HepG2 (cell line): ENCODE results near the gene ANKRD55. TPM values are rescaled to one million over a fixed set of nuclear protein-coding genes. Genes with fewer than 3 reads are reported as not detected.
"Not testable (repeated sequence)": the region's sequence is repeated elsewhere in the genome, so short reads cannot be mapped to it uniquely, and the experiment has no call there.

Source experiments
- ATAC-seq: fragments of 200-7000 bp; cut with Tn5 transposase; 3 replicates; pipeline ENCODE4 v1.9.1; 2020; ENCODE audit warnings: mild to moderate bottlenecking, moderate library complexity
- BruUV-seq: library from RNA; stranded (reverse); fragments of 400-500 nt; replicated peaks from 2 replicates; lab custom pipeline; 2021; lab: Mats Ljungman, UMichigan
- CTCF ChIA-PET: fragments of 300-600 bp; formaldehyde crosslinking; extraction: SDS; loops from one replicate; lab custom pipeline; 2021; ENCODE audit warnings: low total read pairs, inconsistent platforms, low intra/inter-chr PET ratio; lab: Yijun Ruan, JAX
- POLR2A ChIA-PET: fragments of 350-600 bp; sonication (Branson Sonifier 250); formaldehyde crosslinking; loops from one replicate; lab custom pipeline; 2020; ENCODE audit warnings: antibody characterized with exemption, inconsistent platforms; lab: Yijun Ruan, JAX
- DNase-seq: peaks from one replicate; pipeline ENCODE4 v3.0.0-alpha.2; 2015; ENCODE audit warnings: low spot score
- FAIRE-seq: peaks from 3 replicates; lab custom pipeline; 2011; peaks lifted over from hg19 to GRCh38; lab: Jason Lieb, UNC
- H2AFZ ChIP-seq: one replicate; pipeline ENCODE4 v1.6.1; 2011; ENCODE audit warnings: low read length, inconsistent platforms
- H3K27ac ChIP-seq: fragments of 300-600 bp; 3 replicates; pipeline ENCODE4 v1.8.0; 2011; ENCODE audit warnings: mixed run types, mild to moderate bottlenecking, mixed read lengths, low read length, inconsistent platforms; ENCODE audit not compliant: insufficient read depth; ENCODE audit errors: extremely low read length
- H3K27me3 ChIP-seq, 2 experiments: fragments of 200-600 bp in 1 of 2; 2 replicates in 1 of 2; 3 replicates in 1 of 2; pipeline versions ENCODE4 v1.6.0 to v1.8.0; 2011; ENCODE audit warnings: low read length in 2 of 2, mild to moderate bottlenecking in 2 of 2, moderate library complexity in 2 of 2, inconsistent platforms in 1 of 2; ENCODE audit not compliant: insufficient read depth in 2 of 2, control insufficient read depth in 1 of 2
- H3K36me3 ChIP-seq, 2 experiments: fragments of 200-600 bp in 1 of 2; replicated peaks in 1 of 2; 2 replicates in 1 of 2; 3 replicates in 1 of 2; pipeline versions ENCODE4 v1.5.1 to v1.8.0; 2011; ENCODE audit warnings: low read length in 2 of 2, inconsistent platforms in 1 of 2; ENCODE audit not compliant: insufficient read depth in 2 of 2, control insufficient read depth in 1 of 2
- H3K4me1 ChIP-seq: 2 replicates; pipeline ENCODE4 v1.5.1; 2012; ENCODE audit warnings: low read length, inconsistent platforms; ENCODE audit not compliant: insufficient read depth
- H3K4me2 ChIP-seq: 2 replicates; pipeline ENCODE4 v1.6.0; 2011; ENCODE audit warnings: low read depth, low read length, inconsistent platforms
- H3K4me3 ChIP-seq, 3 experiments: fragments of 200-600 bp in 1 of 3; sonication (generic), shearing (Covaris generic) in 1 of 3; replicated peaks in 1 of 3; 2 replicates each; pipeline ENCODE4 v1.5.1; 2011 to 2016; ENCODE audit warnings: low read length in 3 of 3, inconsistent platforms in 2 of 3, low read depth in 2 of 3, mild to moderate bottlenecking in 2 of 3, control low read depth in 1 of 3, mixed read lengths in 1 of 3; ENCODE audit not compliant: insufficient read depth in 1 of 3
- H3K79me2 ChIP-seq: one replicate; pipeline ENCODE4 v1.6.1; 2011; ENCODE audit warnings: low read length, inconsistent platforms; ENCODE audit not compliant: insufficient read depth
- H3K9ac ChIP-seq: 2 replicates; pipeline ENCODE4 v1.6.0; 2011; ENCODE audit warnings: mild to moderate bottlenecking, low read depth, low read length, inconsistent platforms; ENCODE audit not compliant: insufficient read depth
- H3K9me3 ChIP-seq: 2 replicates; pipeline ENCODE4 v1.5.1; 2012; ENCODE audit warnings: mild to moderate bottlenecking, low read length
- H4K20me1 ChIP-seq: 2 replicates; pipeline ENCODE4 v1.6.0; 2011; ENCODE audit warnings: inconsistent platforms, mild to moderate bottlenecking, low read length, moderate library complexity; ENCODE audit not compliant: insufficient read depth
- AHR ChIP-seq: IDR thresholded peaks from 2 replicates; pipeline ENCODE4 v1.6.1; 2018; ENCODE audit warnings: missing genetic modification reagents, missing compliant biosample characterization
- CCAR2 ChIP-seq: fragments of 200-400 bp; formaldehyde crosslinking; optimal IDR thresholded peaks from 2 replicates; pipeline ENCODE3; 2018; ENCODE audit warnings: low read depth, mild to moderate bottlenecking, low read length, moderate library complexity
- FOXK2 ChIP-seq: fragments of 450-650 bp; IDR thresholded peaks from 2 replicates; pipeline ENCODE4 v1.6.1; 2016
- FUBP1 ChIP-seq: sonication (generic); formaldehyde crosslinking; IDR thresholded peaks from 2 replicates; pipeline ENCODE4 v1.5.1; 2020; ENCODE audit warnings: missing genetic modification reagents, mild to moderate bottlenecking, borderline replicate concordance
- NR2F6 ChIP-seq, 2 experiments: IDR thresholded peaks; 2 replicates each; pipeline ENCODE4 v1.6.1; 2016; ENCODE audit warnings: antibody characterized with exemption in 1 of 2, mild to moderate bottlenecking in 1 of 2
- ZNF296 ChIP-seq: sonication (generic); formaldehyde crosslinking; conservative IDR thresholded peaks from 2 replicates; pipeline ENCODE4 v1.5.0; 2020; ENCODE audit warnings: mild to moderate bottlenecking, missing genetic modification reagents
- ZNF451 ChIP-seq: sonication (generic); formaldehyde crosslinking; IDR thresholded peaks from 2 replicates; pipeline ENCODE4 v1.5.0; 2020; ENCODE audit warnings: mild to moderate bottlenecking, missing genetic modification reagents
- ZNF605 ChIP-seq: sonication (generic); formaldehyde crosslinking; IDR thresholded peaks from 2 replicates; pipeline ENCODE4 v1.8.0; 2022; ENCODE audit warnings: mild to moderate bottlenecking, missing genetic modification reagents
- ZNF761 ChIP-seq: sonication (generic); formaldehyde crosslinking; conservative IDR thresholded peaks from 2 replicates; pipeline ENCODE4 v1.4.0; 2020; ENCODE audit warnings: mild to moderate bottlenecking, missing genetic modification reagents
- WGBS: methylation state at CpG from one replicate; pipeline ENCODE4 v1.1.6; 2017; ENCODE audit warnings: low lambda C conversion rate; 5-methylcytosine and 5-hydroxymethylcytosine counted together
- in situ Hi-C: cut with HindIII; loops from 2 replicates; pipeline ENCODE4 v1.10.0; 2017; ENCODE audit warnings: low pct_unique_long_range_greater_than_20kb; ENCODE audit not compliant: extremely low pct_ligation_motif_present
- intact Hi-C: fragments of 100-400 bp; cut with micrococcal nuclease; formaldehyde crosslinking; loops from one replicate; pipeline ENCODE4 v1.10.0; 2022; ENCODE audit not compliant: unreplicated experiment
- polyA plus RNA-seq, 8 experiments: library from polyadenylated mRNA; depleted of rRNA in 3 of 8; stranded (reverse) in 7 of 8; unstranded in 1 of 8; fragments of >200 nt; fragmentation: Illumina TruSeq in 4 of 8; extraction: Trizol in 4 of 8; gene quantifications; 2 replicates each; pipeline versions ENCODE4 v1.2.1 to v1.2.3, GENCODE V29; 2011 to 2016; ENCODE audit warnings: low read depth in 4 of 8, missing spikeins in 1 of 8, mixed read lengths in 1 of 8; ENCODE audit not compliant: insufficient read depth in 1 of 8
- total RNA-seq, 5 experiments: library from RNA; depleted of rRNA; stranded (reverse); fragments of >200 nt; fragmentation: Illumina TruSeq; extraction: Trizol; gene quantifications; 2 replicates each; pipeline ENCODE4 v1.2.3, GENCODE V29; 2016; ENCODE audit warnings: low read depth in 1 of 5
- TF ChIP-seq, protein P1 (sequence below): sonication (generic); formaldehyde crosslinking; IDR thresholded peaks from 2 replicates; pipeline ENCODE4 v1.9.0; 2021; ENCODE audit warnings: mild to moderate bottlenecking, missing genetic modification reagents

ANKRD55 gene
- total and polyA plus RNA-seq, 2 of the 13 experiments (the other 11 are each of a cell fraction or from before 2014, with no cell fraction given): 0.11 to 0.28 TPM

DNA sequence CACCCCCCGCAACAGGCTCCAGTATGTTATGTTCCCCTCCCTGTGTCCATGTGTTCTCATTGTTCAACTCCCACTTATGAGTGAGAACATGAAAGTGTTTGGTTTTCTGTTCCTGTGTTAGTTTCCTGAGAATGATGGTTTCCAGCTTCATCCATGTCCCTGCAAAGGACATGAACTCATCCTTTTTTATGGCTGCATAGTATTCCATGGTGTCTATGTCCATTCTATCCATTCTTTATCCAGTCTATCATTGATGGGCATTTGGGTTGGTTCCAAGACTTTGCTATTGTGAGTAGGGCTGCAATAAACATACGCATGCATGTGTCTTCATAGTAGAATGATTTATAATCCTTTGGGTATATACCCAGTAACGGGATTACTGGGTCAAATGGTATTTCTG, 35.6 kb upstream of the ANKRD55 start:
- intact Hi-C loops (loop anchor here (1.0 kb wide), 2 partner anchors 285 to 334 kb away; no protein-coding TSS in a partner anchor), in situ Hi-C loops (loop anchor here (25.0 kb wide), 1 partner anchor 819 kb away; no protein-coding TSS in a partner anchor)
- H3K4me2 ChIP-seq, H3K4me3 ChIP-seq, POLR2A ChIA-PET, H3K27ac ChIP-seq, H3K9me3 ChIP-seq, H3K27me3 ChIP-seq, H3K9ac ChIP-seq, H2AFZ ChIP-seq, BruUV-seq, H3K36me3 ChIP-seq, H3K79me2 ChIP-seq, FAIRE-seq, ATAC-seq, DNase-seq, H4K20me1 ChIP-seq: not testable (repeated sequence)
- H3K4me1 ChIP-seq: peaks cover 34% of the 10 kb centered on the region
- CTCF ChIA-PET: interaction anchor here (2.1 to 3.5 kb wide), 2 partner anchors 332 to 570 kb away, joined by 22 to 29 read pairs; no protein-coding TSS in a partner anchor
- 89% methylated on average over 3 of the region's 3 CpGs for WGBS

GRCh38 chr5:56267856-56268255, 34.7 kb upstream of the ANKRD55 start:
- no peak for FAIRE-seq
- Histone ChIP-seq H3K9ac (no peak overlapping the region), H3K27me3 (no peaks in the 10 kb centered on the region), H3K36me3 (no peaks in the 10 kb centered on the region), H2AFZ (no peak overlapping the region), H3K4me1 (peaks cover 29% of the 10 kb centered on the region), H4K20me1 (no peaks in the 10 kb centered on the region), H3K4me3 (no peak overlapping the region), H3K27ac (no peak overlapping the region), H3K79me2 (no peaks in the 10 kb centered on the region), H3K4me2 (no peak overlapping the region), H3K9me3 (no peaks in the 10 kb centered on the region)
- intact Hi-C loops (no loop called here), in situ Hi-C loops (loop anchor here (25.0 kb wide), 1 partner anchor 819 kb away; no protein-coding TSS in a partner anchor)
- no peak for ATAC-seq
- ChIA-PET POLR2A (no interaction called here), CTCF (no interaction called here)
- DNase-seq: no peak
- no TSS peak for BruUV-seq
- WGBS: 66% methylated on average over 3 of the region's 3 CpGs
- TF ChIP-seq, protein P1, sequence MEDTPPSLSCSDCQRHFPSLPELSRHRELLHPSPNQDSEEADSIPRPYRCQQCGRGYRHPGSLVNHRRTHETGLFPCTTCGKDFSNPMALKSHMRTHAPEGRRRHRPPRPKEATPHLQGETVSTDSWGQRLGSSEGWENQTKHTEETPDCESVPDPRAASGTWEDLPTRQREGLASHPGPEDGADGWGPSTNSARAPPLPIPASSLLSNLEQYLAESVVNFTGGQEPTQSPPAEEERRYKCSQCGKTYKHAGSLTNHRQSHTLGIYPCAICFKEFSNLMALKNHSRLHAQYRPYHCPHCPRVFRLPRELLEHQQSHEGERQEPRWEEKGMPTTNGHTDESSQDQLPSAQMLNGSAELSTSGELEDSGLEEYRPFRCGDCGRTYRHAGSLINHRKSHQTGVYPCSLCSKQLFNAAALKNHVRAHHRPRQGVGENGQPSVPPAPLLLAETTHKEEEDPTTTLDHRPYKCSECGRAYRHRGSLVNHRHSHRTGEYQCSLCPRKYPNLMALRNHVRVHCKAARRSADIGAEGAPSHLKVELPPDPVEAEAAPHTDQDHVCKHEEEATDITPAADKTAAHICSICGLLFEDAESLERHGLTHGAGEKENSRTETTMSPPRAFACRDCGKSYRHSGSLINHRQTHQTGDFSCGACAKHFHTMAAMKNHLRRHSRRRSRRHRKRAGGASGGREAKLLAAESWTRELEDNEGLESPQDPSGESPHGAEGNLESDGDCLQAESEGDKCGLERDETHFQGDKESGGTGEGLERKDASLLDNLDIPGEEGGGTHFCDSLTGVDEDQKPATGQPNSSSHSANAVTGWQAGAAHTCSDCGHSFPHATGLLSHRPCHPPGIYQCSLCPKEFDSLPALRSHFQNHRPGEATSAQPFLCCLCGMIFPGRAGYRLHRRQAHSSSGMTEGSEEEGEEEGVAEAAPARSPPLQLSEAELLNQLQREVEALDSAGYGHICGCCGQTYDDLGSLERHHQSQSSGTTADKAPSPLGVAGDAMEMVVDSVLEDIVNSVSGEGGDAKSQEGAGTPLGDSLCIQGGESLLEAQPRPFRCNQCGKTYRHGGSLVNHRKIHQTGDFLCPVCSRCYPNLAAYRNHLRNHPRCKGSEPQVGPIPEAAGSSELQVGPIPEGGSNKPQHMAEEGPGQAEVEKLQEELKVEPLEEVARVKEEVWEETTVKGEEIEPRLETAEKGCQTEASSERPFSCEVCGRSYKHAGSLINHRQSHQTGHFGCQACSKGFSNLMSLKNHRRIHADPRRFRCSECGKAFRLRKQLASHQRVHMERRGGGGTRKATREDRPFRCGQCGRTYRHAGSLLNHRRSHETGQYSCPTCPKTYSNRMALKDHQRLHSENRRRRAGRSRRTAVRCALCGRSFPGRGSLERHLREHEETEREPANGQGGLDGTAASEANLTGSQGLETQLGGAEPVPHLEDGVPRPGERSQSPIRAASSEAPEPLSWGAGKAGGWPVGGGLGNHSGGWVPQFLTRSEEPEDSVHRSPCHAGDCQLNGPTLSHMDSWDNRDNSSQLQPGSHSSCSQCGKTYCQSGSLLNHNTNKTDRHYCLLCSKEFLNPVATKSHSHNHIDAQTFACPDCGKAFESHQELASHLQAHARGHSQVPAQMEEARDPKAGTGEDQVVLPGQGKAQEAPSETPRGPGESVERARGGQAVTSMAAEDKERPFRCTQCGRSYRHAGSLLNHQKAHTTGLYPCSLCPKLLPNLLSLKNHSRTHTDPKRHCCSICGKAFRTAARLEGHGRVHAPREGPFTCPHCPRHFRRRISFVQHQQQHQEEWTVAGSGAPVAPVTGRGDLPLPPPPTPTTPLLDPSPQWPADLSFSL (CRISPR knock-in tag): no peak
- TF ChIP-seq AHR (CRISPR knock-in tag) (no peak), FUBP1 (no peak), ZNF296 (CRISPR knock-in tag) (no peak), ZNF761 (CRISPR knock-in tag) (no peak), ZNF605 (no peak), NR2F6 (IDR thresholded peaks at IDR 0.05) (no peak), NR2F6 (CRISPR knock-in tag; IDR thresholded peaks at IDR 0.05) (no peak), ZNF451 (CRISPR knock-in tag) (no peak), CCAR2 (no peak), FOXK2 (no peak)
